CD1c-positive myeloid dendritic cell (primary cell): ENCODE measurements around the gene NCLN.
A peak's percentile ranks its signal among the peaks of the same experiment; 100 is the strongest.
"Not testable (repeated sequence)": the region's sequence is repeated elsewhere in the genome, so short reads cannot be mapped to it uniquely, and the experiment has no call there.

Experiments
- DNase-seq: peaks from one replicate; pipeline ENCODE4 v3.0.0-alpha.2; 2016; ENCODE audit errors: extremely low spot score

NCLN gene

GRCh38 chr19:3183721-3184641 is 1.7 kb upstream of the NCLN start:
- no peak for DNase-seq

GRCh38 chr19:3184847-3185460 is 776 bp upstream of the NCLN start:
- DNase-seq = no peak

- DNase-seq = no peak
These were observed 494 bp downstream of the NCLN start for GRCh38 chr19:3186160-3186688.

- peak; percentile 62 for DNase-seq
These were observed 1.3 kb downstream of the NCLN start for GRCh38 chr19:3186891-3187661.

- DNase-seq = no peak
These were observed 2.2 kb downstream of the NCLN start for GRCh38 chr19:3187662-3188511.

GRCh38 chr19:3188627-3189596 is 3.2 kb downstream of the NCLN start:
- no peak for DNase-seq

- no peak for DNase-seq
These were observed 4.2 kb downstream of the NCLN start for GRCh38 chr19:3189702-3190469.

GRCh38 chr19:3190470-3190770 is 4.7 kb downstream of the NCLN start:
- DNase-seq = no peak

- DNase-seq = no peak
These were observed 5.4 kb downstream of the NCLN start for GRCh38 chr19:3190921-3191805.

GRCh38 chr19:3191806-3192104 is 6.0 kb downstream of the NCLN start:
- DNase-seq = not testable (repeated sequence)

- DNase-seq = no peak
These were observed 6.5 kb downstream of the NCLN start for GRCh38 chr19:3192228-3192635.

- no peak for DNase-seq
These were observed 7.0 kb downstream of the NCLN start for GRCh38 chr19:3192684-3193083.

GRCh38 chr19:3193256-3194105 is 7.8 kb downstream of the NCLN start:
- DNase-seq = peak; percentile 14

- no peak for DNase-seq
These were observed 8.7 kb downstream of the NCLN start for GRCh38 chr19:3194106-3195087.

- DNase-seq = no peak
These were observed 10.6 kb downstream of the NCLN start for GRCh38 chr19:3196064-3196932.

- no peak for DNase-seq
These were observed 11.1 kb downstream of the NCLN start for GRCh38 chr19:3196933-3197205.
